Adipose tissue (tissue), 3 donors: ENCODE results near the gene GRK3. TPM values are rescaled to one million over a fixed set of nuclear protein-coding genes. Genes with fewer than 3 reads are reported as not detected.
"Not testable (repeated sequence)": the region's sequence is repeated elsewhere in the genome, so short reads cannot be mapped to it uniquely, and the experiment has no call there.

Experiments
- H3K27ac ChIP-seq: one replicate; pipeline ENCODE4 v1.5.1; 2013; ENCODE audit warnings: low read depth, low read length
- WGBS, 3 donors: extraction: QIAGEN DNeasy Blood & Tissue Kit; methylation state at CpG; one replicate each; pipeline ENCODE4 v1.1.7; 2013; 5-methylcytosine and 5-hydroxymethylcytosine counted together
- polyA plus RNA-seq, 3 donors: library from polyadenylated mRNA; stranded (reverse); fragments of 200-250 nt; gene quantifications; one replicate each; pipeline ENCODE4 v1.2.3, GENCODE V29; 2013
- donor health status: healthy with polysubstance abuse.
- donor health status: Bipolar disorder and iron deficiency.
- donor health status: healthy.

Gene GRK3
- polyA plus RNA-seq, 3 donors: 5.8 to 17.6 (median 8.8) TPM

DNA sequence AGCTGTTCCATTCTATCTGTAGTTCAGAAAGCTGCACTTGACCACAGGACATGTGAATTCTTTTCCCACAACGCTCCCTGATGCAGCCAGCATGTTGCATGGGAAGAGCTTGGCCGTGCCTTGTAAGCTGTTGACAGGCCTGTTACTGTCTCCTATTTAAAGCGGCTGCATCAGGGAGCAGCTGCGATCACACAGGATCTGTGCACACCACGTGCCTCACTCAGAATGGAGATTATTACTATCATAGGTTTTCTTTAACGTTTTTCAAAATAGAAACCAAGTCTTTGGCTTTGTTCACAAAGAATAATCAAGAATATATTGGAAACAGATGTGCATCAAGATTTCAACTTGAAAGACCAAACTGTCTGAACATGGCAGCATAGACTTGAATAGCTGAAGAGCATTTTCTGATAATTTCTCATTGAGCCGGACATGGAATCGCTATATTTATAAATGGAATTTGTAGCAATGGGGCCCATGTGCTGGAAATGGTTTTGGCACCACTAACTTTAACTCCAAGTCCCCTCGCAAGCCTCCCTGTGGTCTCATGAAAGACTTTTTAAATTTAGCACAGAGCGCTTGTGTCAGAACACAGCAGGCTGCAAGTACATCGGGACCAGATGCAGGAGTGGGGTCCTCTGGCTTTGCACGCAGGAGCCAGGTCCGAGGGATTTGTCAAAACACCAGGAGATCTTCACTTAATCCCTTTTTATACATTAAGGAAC, 136.7 kb downstream of the GRK3 start:
- 50 to 64% (median 62%) methylated on average over 13 of the region's 13 CpGs for WGBS, 3 donors
- H3K27ac ChIP-seq: no peak overlapping the region

DNA sequence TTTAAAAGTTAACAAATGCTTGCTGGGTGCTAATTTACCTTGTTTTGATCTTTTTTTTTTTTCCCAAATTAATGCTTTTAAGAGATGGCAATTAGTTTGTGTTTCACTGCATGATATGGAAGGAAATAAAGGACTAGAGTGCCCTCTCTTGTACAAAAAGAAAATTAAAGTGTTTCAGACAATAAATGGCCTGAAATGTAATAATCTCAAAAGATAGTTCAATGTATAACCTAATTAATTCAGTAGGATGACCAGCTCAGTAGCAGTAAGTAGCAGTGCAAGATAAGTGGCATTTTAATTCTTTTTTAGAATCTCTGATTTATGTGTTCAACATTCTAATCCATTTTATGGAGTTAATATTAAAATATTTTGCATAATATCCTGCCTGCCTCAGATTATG, 137.6 kb downstream of the GRK3 start:
- H3K27ac ChIP-seq: no peak overlapping the region

DNA sequence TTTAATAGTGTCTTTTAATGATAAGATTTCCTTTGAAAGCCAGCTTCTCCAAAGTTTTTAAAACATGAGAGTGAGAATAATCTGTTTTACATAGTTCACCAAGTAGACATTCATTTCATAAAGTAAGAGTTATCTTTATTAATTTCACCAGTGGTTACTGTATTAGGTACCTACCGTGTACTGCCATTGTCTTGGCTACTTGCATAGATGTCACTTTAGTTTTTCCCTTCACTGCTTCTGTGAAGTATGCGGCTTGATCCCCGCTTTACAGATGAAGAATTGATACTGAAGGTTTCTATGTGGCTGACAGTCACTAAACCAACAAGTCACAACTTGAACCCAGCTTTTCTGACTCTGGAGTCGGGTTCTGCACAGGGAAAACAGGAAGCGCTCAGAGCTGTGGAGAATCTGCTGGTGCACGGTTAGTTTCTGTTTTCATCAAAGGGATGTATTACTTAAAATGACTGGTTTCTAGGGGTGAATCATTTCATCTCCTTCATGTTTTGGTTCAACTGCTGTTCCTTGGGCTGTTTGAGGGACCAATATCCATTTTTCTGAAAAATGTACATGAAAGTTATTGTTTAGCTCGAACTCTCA, 138.2 kb downstream of the GRK3 start:
- H3K27ac ChIP-seq: no peak overlapping the region
- WGBS, 3 donors: 77 to 84% (median 83%) methylated on average over 7 of the region's 7 CpGs

DNA sequence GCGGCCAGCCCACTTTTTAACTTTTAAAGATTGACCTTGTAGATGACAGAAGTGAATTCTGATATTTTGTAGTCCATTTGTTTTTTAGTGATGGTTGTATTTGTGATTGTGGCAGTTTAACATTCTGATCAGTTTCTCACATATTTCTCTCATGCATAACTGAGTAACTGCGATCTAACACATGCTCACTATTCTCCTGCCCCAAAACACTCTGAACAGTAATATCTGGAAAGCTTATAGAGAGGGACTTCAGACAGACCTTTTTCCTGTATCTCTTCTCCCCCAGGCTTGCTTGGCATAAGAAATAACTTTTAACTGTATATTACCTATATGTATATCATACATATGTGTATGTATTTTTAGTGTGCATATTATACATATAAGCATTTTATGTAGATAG, 140.2 kb downstream of the GRK3 start:
- WGBS, 3 donors: 89 to 98% (median 96%) methylated on average over 2 of the region's 2 CpGs
- H3K27ac ChIP-seq: no peak overlapping the region

DNA sequence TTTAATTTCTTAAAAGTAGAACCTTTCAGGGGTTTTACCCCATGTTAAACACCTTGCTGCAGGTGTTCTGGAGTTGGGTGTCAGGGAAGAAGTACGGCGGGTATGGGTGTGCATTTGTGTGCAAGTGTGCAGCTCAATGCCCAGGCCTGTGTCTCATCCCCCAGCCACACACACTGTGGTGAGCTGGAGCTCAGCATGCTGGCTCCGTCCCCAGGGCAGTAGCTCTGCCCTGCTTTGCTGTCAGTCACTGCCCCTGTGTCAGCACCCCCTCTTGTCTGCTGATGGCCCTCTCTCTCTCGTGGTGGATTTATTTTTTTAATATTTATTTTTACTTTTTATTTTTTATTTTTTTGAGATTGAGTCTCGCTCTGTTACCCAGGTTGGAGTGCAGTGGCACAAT, 141.7 kb downstream of the GRK3 start:
- no peak overlapping the region for H3K27ac ChIP-seq
- WGBS, 3 donors: 83 to 91% (median 90%) methylated on average over 5 of the region's 5 CpGs

DNA sequence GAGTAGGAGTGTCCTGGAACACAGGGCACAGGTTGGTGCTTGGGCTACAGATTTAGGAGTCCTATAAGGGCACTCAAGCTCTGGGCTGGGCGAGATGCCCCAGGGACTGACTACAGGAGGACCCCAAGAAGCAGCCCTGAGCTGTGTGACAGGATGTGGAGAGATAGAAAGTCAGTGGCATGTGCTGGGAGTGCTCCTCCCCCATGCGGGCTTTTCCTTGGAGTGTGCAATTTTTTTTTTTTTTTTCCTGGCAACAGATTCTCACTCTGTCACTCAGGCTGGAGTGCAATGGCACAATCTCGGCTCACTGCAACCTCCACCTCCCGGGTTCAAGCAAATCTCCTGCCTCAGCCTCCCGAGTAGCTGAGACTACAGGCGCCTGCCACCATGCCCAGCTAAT, 144.0 kb downstream of the GRK3 start:
- H3K27ac ChIP-seq: not testable (repeated sequence)
- WGBS, 3 donors: 83 to 93% (median 83%) methylated on average over 6 of the region's 6 CpGs

DNA sequence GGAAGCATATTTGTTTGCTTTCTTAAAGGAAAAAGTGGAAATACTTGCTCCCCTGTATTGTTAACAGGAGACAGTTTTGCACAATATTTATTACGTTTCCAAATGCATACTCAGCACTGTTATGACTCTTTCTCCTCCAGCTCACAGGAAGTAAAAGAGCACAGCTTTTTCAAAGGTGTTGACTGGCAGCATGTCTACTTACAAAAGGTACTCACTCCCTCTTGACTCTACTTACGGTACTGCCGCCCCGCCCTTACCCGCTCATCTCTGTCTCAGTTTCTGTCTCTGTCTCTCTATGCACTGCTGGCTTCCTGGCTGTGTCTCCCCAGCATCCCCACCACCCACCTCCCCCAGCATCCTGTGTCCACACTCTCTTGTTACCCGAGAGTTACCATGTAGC, 145.3 kb downstream of the GRK3 start:
- WGBS, 3 donors: 78 to 84% (median 79%) methylated on average over 6 of the region's 6 CpGs
- no peak overlapping the region for H3K27ac ChIP-seq

DNA sequence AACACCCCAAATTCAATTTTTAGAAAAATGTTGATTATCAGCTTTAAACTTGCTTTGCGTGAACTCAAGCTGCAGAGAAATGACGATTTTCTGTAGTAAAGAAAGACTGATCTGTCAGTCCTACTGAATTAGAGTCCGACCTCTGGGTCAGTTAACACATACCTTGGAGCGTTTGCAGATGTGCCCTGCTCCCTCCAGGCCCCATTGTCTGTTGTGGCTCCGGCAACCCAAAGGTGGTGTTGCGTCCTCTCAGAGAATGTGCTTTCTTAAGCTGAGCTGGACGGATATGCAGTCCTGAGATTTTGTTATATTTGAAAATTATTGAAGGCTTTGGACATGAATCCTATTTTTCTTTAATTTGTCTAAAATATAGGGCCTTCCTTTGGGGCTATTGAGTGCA, 146.0 kb downstream of the GRK3 start:
- 87 to 89% (median 89%) methylated on average over 7 of the region's 7 CpGs for WGBS, 3 donors
- no peak overlapping the region for H3K27ac ChIP-seq

DNA sequence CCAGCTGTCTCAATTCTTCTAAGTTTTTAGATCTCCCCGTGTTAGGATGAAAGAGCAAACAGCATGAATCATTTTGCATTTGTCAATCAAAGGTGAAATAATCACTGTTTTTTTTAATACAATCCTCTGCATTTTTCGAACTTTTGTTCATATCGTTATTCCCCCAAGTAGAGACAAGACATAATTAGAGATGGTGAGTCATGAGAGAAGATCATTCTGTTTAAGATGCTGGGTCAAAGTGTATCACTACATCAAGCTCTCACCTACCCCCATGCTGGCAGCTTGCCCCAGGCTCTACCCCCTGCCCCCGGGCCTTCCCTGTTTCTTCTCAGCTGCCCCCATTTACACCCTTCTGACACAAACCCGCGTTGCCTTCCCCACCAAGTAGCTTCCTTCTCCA, 147.0 kb downstream of the GRK3 start:
- WGBS, 3 donors: 76 to 81% (median 78%) methylated on average over 6 of the region's 6 CpGs
- H3K27ac ChIP-seq: no peak overlapping the region

DNA sequence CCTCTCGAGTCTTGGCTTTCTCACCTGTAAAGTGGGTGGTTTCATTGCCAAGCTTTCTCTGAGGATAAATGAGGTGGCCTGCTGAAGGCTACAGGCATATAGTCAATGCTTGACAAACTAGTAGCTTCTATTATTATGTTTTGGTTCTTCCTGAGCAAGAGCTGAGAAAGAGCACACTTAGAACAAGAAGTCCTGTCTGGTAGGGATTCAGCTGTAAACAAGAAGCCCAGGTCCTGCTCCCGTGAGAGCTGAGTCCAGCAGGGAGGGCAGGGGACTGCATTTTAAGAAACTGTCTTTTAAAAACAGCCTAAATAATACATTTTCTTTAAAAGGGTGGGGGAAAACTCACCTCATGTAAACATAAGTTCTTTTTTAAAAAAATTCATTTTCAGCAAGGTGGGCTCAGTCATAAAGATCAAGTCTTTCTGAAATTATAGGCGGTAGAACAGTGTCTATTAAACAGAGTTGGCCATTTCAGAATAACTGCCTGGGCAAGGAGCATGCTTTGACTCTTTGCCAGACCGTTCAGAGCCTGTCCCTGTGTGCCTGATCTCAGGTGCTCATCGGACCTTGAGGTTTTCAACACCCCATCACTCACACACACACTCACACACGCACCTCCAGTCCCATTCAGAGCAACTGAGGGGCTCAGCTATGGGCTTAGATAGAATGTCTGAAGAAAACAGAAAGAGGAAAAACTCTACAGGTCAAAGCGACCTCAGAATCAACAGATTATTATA, 148.4 kb downstream of the GRK3 start:
- WGBS, 3 donors: 92% methylated on average over 7 of the region's 7 CpGs
- H3K27ac ChIP-seq: no peak overlapping the region

DNA sequence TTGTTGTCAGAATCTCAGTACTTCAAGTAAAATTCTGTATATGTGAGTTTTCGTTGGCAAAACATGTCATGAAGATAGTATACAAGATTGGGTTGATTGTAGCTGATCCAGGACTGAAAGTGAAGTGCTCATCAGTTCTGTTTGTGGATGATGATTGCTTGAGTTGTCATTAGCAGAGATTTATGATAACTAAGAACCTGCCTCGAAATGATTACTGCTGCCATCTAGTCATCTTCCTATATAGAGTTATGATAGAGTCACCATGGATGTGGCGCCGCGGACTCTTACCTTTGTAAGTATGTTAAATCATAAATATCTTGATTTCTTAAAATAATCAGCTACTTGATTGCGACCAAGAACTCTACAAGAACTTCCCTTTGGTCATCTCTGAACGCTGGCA, 149.6 kb downstream of the GRK3 start:
- no peak overlapping the region for H3K27ac ChIP-seq
- 89 to 93% (median 90%) methylated on average over 7 of the region's 7 CpGs for WGBS, 3 donors

DNA sequence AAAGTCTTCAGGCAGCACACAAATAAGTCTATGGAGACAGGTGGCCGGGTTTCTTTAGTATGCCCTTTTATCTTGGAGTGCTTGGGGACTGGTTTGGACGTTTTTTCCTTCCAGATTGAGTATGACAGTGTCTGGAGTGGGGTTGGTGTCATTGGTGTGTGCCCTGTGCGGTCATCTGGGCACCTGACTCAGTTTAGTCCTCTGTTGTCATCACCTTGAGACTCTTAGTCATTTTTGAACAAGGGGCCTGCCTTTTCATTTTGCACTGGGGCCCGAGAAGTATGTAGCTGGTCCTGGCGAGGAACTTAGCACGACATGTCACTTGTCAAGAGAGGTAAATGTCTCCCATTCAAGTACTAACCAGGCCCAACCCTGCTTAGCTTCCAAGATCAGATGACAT, 150.3 kb downstream of the GRK3 start:
- H3K27ac ChIP-seq: no peak overlapping the region
- 69 to 77% (median 73%) methylated on average over 6 of the region's 6 CpGs for WGBS, 3 donors

DNA sequence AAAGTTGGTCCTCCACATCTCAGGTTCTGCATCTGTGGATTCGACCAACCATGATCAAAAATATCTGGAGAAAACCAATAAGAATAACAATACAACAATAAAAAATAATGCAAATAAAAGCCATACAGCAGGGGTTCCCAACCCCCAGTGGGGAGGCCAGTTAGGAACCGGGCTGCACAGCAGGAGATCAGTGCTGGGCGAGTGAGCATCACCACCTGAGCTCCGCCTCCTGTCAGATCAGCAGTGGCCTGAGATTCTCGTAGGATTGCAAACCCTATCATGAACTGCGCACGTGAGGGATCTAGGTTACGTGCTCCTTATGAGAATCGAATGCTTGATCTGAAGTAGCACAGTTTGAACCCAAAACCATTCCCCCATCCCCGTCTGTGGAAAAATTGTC, 152.2 kb downstream of the GRK3 start:
- WGBS, 3 donors: 87 to 93% (median 92%) methylated on average over 10 of the region's 10 CpGs
- H3K27ac ChIP-seq: no peak overlapping the region

DNA sequence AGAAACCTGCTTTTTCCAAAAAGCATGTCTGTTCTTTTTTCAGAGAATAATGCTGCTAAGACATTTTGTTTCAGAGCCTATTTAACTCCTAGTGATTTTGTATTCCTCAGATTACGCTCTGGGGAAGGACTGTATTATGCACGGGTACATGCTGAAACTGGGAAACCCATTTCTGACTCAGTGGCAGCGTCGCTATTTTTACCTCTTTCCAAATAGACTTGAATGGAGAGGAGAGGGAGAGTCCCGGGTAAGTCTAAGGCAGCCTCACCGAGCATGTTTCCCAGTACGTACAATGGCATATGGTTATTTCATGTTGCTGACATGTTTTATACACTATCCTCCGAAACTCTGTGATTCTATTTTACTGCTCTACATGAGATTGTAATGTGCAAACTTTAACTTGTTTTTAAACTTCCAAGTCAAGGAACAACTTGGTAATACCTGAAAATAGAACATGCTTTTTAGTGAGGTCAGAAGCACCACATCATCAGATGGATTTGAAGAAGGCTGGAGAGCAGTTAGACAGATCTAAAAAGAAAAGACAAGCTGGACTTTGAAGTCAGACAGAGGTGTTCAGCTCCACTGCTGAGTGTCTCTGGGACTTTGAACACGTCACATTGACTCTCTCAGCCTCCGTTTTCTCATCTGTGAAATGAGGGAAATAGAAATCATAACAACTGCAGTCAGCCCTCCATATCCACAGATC, 153.8 kb downstream of the GRK3 start:
- WGBS, 3 donors: 82 to 92% (median 83%) methylated on average over 10 of the region's 10 CpGs

DNA sequence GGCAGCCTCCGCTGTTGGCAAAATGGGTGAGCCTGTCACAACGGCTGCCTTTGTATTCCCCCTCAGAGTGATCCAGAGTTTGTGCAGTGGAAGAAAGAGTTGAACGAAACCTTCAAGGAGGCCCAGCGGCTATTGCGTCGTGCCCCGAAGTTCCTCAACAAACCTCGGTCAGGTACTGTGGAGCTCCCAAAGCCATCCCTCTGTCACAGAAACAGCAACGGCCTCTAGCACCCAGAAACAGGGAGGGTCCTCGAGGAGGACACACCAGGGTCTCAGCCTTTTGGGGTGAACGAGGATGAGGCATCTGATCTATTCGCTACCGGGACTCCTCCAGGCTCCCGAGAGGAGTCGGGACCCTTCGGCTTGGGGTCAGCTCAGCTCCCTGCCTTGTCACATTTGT, 157.7 kb downstream of the GRK3 start:
- WGBS, 3 donors: 87 to 93% (median 91%) methylated on average over 16 of the region's 16 CpGs

More for the DNA sequence above, 153.8 kb downstream of the GRK3 start:
- no peak overlapping the region for H3K27ac ChIP-seq

DNA sequence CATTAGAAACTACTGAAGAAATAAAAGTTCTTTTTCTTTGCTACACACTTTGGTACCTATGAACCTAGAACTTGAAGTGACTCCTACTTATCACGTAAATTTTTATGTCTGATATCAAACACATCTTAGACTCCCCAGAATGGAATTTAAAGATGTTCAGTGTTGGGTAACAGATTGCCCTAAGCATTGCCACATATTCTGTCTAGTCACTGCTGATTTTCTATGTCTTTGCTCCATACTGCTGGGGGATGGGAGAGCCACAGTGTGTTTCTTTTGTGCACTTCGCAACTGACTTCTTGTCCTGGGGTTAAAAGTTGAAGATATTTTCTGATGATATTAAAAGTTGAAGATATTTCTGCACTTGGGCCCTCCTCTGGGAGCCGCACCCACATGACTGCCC, 158.2 kb downstream of the GRK3 start:
- 91 to 94% (median 93%) methylated on average over 3 of the region's 3 CpGs for WGBS, 3 donors
- no peak overlapping the region for H3K27ac ChIP-seq

More for the DNA sequence above, 157.7 kb downstream of the GRK3 start:
- H3K27ac ChIP-seq: no peak overlapping the region

DNA sequence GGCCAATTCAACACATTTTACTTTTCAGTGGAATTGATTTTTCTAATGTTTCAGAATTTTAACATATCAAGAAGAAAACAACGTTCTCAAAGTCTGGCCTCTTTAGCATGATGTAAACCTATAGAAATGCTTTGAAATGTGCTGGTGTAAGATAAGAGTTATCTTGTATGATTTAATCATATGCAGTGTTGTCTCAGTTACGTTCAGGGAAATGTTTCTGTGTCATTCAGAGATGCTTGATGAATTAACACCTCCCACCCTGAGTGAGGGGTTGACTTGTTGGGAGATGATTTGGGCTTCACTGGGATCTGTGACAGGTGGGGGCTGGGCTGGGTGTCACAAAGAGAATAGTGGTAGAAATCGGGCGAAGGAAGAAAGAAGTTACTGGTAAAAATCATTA, 161.8 kb downstream of the GRK3 start:
- WGBS, 3 donors: 40 to 71% (median 67%) methylated on average over 4 of the region's 4 CpGs

DNA sequence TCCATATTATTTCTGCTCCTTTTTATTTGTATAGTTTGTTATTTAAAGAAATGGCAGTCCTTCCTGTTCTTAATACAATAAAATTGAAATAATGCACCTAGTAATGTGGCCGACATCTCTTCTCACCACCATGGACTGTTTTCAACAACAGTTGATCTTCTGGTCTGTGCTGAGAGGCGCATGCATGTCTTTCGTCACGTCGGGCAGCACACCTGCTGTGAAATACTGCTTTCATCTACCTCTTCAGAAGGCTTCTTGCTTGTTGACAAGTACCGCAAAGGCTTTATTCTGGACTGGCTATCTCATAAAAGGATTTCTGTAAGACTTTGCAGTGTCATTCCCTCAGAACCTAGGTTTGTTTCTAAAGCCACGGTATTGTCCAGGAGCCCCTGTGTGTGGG, 163.6 kb downstream of the GRK3 start:
- 83 to 89% (median 88%) methylated on average over 7 of the region's 7 CpGs for WGBS, 3 donors
- H3K27ac ChIP-seq: no peak overlapping the region

More for the DNA sequence above, 161.8 kb downstream of the GRK3 start:
- H3K27ac ChIP-seq: no peak overlapping the region
